Lower leg skin (tissue), 3 donors: ENCODE data around the gene TADA2A.

Source experiments
- POLR2A ChIP-seq, 2 donors: fragments of 450-650 bp; IDR thresholded peaks; one replicate each; pipeline ENCODE4 v1.6.1; 2016 to 2017; ENCODE audit warnings: antibody characterized with exemption in 2 of 2, mild to moderate bottlenecking in 1 of 2, moderate library complexity in 1 of 2
- TF ChIP-seq, protein P1 (sequence below), 3 donors: fragments of 450-650 bp; IDR thresholded peaks; one replicate each; pipeline ENCODE4 v1.5.1; 2016; ENCODE audit warnings: antibody characterized with exemption in 3 of 3, mild to moderate bottlenecking in 3 of 3, moderate library complexity in 2 of 3

DNA sequence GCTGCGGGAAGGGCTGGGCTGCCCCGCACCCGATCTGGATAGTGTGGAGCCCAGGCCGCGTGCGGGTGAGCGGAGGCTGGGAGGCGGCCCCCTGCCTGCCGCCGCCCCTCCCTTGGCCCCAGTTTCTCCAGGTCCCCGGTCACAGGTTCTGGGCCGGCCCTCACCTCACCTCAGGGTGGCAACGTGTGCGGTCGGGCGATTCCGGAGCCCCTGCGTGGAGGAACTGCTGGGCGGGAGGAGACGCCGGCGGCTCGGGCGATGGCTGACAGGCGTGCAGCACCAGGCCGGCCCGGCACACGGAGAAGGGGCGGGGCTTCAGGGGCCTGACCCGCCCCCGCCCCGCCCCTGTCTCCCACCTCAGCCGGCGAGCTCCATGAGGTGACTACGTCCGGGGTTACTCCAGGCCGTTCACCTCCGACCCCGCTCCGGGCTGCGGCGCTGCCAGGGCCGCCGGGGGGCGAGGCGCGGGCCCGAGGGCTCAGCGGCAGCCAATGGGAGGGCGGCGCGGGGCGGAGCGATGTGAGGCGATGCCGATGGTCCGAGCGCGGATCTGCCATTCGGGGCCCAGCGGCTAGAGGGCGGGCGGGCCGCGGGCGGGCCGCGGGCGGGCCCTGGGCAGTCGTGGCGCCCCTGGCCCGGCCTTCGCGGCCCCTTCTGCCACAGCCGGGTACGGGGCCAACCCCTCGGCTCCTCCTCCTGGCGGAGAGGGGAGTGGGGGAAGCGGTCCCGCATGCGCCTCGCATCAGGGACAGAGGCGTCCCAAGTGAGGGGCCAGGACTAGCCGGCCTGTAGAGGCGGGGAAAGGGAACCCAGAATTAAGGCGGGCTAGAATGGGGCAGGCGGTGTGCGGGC lies 47.6 kb upstream of the TADA2A start:
- TF ChIP-seq, protein P1, sequence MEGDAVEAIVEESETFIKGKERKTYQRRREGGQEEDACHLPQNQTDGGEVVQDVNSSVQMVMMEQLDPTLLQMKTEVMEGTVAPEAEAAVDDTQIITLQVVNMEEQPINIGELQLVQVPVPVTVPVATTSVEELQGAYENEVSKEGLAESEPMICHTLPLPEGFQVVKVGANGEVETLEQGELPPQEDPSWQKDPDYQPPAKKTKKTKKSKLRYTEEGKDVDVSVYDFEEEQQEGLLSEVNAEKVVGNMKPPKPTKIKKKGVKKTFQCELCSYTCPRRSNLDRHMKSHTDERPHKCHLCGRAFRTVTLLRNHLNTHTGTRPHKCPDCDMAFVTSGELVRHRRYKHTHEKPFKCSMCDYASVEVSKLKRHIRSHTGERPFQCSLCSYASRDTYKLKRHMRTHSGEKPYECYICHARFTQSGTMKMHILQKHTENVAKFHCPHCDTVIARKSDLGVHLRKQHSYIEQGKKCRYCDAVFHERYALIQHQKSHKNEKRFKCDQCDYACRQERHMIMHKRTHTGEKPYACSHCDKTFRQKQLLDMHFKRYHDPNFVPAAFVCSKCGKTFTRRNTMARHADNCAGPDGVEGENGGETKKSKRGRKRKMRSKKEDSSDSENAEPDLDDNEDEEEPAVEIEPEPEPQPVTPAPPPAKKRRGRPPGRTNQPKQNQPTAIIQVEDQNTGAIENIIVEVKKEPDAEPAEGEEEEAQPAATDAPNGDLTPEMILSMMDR (IDR thresholded peaks at IDR 0.05) = no peak
- no peak for TF ChIP-seq POLR2A (IDR thresholded peaks at IDR 0.05)
